Uterus (tissue), 2 donors: ENCODE results near the gene CCAR1.
"Not testable (repeated sequence)": the region's sequence is repeated elsewhere in the genome, so short reads cannot be mapped to it uniquely, and the experiment has no call there.

Source experiments
- CTCF ChIP-seq, 4 experiments: fragments of 200-600 bp in 2 of 4; fragments of 450-650 bp in 2 of 4; sonication (generic) in 2 of 4; IDR thresholded peaks; one replicate each; pipeline ENCODE4 v1.5.1; 2016 to 2019; ENCODE audit warnings: antibody characterized with exemption in 4 of 4, mild to moderate bottlenecking in 2 of 4, moderate library complexity in 1 of 4
- POLR2A ChIP-seq, 2 donors: fragments of 450-650 bp; IDR thresholded peaks; one replicate each; pipeline ENCODE4 v1.6.1; 2016; ENCODE audit warnings: antibody characterized with exemption in 2 of 2, mild to moderate bottlenecking in 1 of 2, moderate library complexity in 1 of 2

GRCh38 chr10:68735739-68736138 lies 14.7 kb downstream of the CCAR1 start:
- not testable (repeated sequence) for TF ChIP-seq CTCF, POLR2A (IDR thresholded peaks at IDR 0.05)
